Liver (tissue), 9 donors: Measurements from ENCODE around the gene DOC2B. TPM values are rescaled to one million over a fixed set of nuclear protein-coding genes. Genes with fewer than 3 reads are reported as not detected.

Experiments
- DNase-seq: peaks from one replicate; pipeline ENCODE4 v3.0.0-alpha.2; 2017; ENCODE audit warnings: low spot score
- H3K27ac ChIP-seq, 2 donors: one replicate each; pipeline ENCODE4 v1.7.0; 2013; ENCODE audit warnings: inconsistent platforms in 2 of 2, low read length in 2 of 2, control low read depth in 1 of 2, low read depth in 1 of 2, mild to moderate bottlenecking in 1 of 2
- H3K27me3 ChIP-seq, 4 donors: one replicate each; pipeline versions ENCODE4 v1.6.1 to v1.7.0; 2013; ENCODE audit warnings: low read length in 3 of 4, inconsistent platforms in 1 of 4, mild to moderate bottlenecking in 1 of 4, moderate library complexity in 1 of 4; ENCODE audit not compliant: control insufficient read depth in 4 of 4, insufficient read depth in 4 of 4
- H3K36me3 ChIP-seq, 4 donors: one replicate each; pipeline versions ENCODE4 v1.6.1 to v1.7.0; 2013; ENCODE audit warnings: low read length in 3 of 4, mild to moderate bottlenecking in 3 of 4, low read depth in 1 of 4, moderate library complexity in 1 of 4; ENCODE audit not compliant: control insufficient read depth in 4 of 4, insufficient read depth in 3 of 4
- H3K4me1 ChIP-seq, 4 donors: one replicate each; pipeline versions ENCODE4 v1.6.1 to v1.7.0; 2013; ENCODE audit warnings: low read length in 3 of 4, mild to moderate bottlenecking in 3 of 4, moderate library complexity in 1 of 4; ENCODE audit not compliant: control insufficient read depth in 4 of 4, insufficient read depth in 4 of 4
- H3K4me3 ChIP-seq, 3 donors: one replicate each; pipeline versions ENCODE4 v1.6.1 to v1.7.0; 2013; ENCODE audit warnings: low read length in 3 of 3, control low read depth in 1 of 3, low read depth in 1 of 3, mild to moderate bottlenecking in 1 of 3
- H3K9ac ChIP-seq, 2 donors: one replicate each; pipeline ENCODE4 v1.7.0; 2013; ENCODE audit warnings: low read length in 2 of 2, mild to moderate bottlenecking in 2 of 2, moderate library complexity in 2 of 2, control low read depth in 1 of 2, low read depth in 1 of 2
- H3K9me3 ChIP-seq, 4 donors: one replicate each; pipeline versions ENCODE4 v1.6.1 to v1.7.0; 2013; ENCODE audit warnings: low read length in 3 of 4; ENCODE audit not compliant: control insufficient read depth in 4 of 4
- ATF3 ChIP-seq: IDR thresholded peaks from 2 replicates; pipeline ENCODE4 v1.6.1; 2016; ENCODE audit warnings: antibody characterized with exemption
- CTCF ChIP-seq: fragments of 150-350 bp; IDR thresholded peaks from 2 replicates; pipeline ENCODE4 v1.5.1; 2017; ENCODE audit warnings: improper control_type of control experiment, low read depth, low read length; ENCODE audit not compliant: missing input control
- FOXA2 ChIP-seq: IDR thresholded peaks from 2 replicates; pipeline ENCODE4 v1.6.1; 2016; ENCODE audit warnings: antibody characterized with exemption
- GABPA ChIP-seq, 2 donors: IDR thresholded peaks in 1 of 2; conservative IDR thresholded peaks in 1 of 2; 2 replicates each; pipeline ENCODE4 v1.6.1; 2016; ENCODE audit warnings: antibody characterized with exemption in 2 of 2, mild to moderate bottlenecking in 1 of 2, moderate library complexity in 1 of 2
- HNF4G ChIP-seq: IDR thresholded peaks from 2 replicates; pipeline ENCODE4 v1.6.1; 2016; ENCODE audit warnings: antibody characterized with exemption
- JUND ChIP-seq, 2 donors: IDR thresholded peaks; 2 replicates each; pipeline ENCODE4 v1.6.1; 2016; ENCODE audit warnings: antibody characterized with exemption in 2 of 2
- MAX ChIP-seq: IDR thresholded peaks from 2 replicates; pipeline ENCODE4 v1.6.1; 2016; ENCODE audit warnings: antibody characterized with exemption
- NR2F2 ChIP-seq: IDR thresholded peaks from 2 replicates; pipeline ENCODE4 v1.6.1; 2016; ENCODE audit warnings: antibody characterized with exemption
- RAD21 ChIP-seq, 2 donors: IDR thresholded peaks; 2 replicates each; pipeline ENCODE4 v1.6.1; 2016; ENCODE audit warnings: antibody characterized with exemption in 2 of 2, mild to moderate bottlenecking in 2 of 2
- REST ChIP-seq: IDR thresholded peaks from 2 replicates; pipeline ENCODE4 v1.6.1; 2016; ENCODE audit warnings: antibody characterized with exemption, mild to moderate bottlenecking
- RXRA ChIP-seq, 2 donors: IDR thresholded peaks; 2 replicates each; pipeline ENCODE4 v1.6.1; 2017 to 2018; ENCODE audit warnings: antibody characterized with exemption in 2 of 2, mild to moderate bottlenecking in 1 of 2
- SP1 ChIP-seq: IDR thresholded peaks from 2 replicates; pipeline ENCODE4 v1.6.1; 2018; ENCODE audit warnings: antibody characterized with exemption, mild to moderate bottlenecking
- YY1 ChIP-seq: IDR thresholded peaks from 2 replicates; pipeline ENCODE4 v1.6.1; 2016; ENCODE audit warnings: antibody characterized with exemption, mild to moderate bottlenecking
- WGBS: extraction: QIAGEN DNeasy Blood & Tissue Kit; methylation state at CpG from one replicate; pipeline ENCODE4 v1.1.7; 2013; 5-methylcytosine and 5-hydroxymethylcytosine counted together
- polyA plus RNA-seq, 2 donors: library from polyadenylated mRNA; stranded (reverse) in 1 of 2; unstranded in 1 of 2; fragments of 200-250 nt in 1 of 2; fragments of >200 nt in 1 of 2; fragmentation: Nextera tagmentation in 1 of 2; extraction: Ambion mirVana in 1 of 2; gene quantifications; one replicate each; pipeline versions ENCODE4 v1.2.1 to v1.2.3, GENCODE V29; 2013 to 2015
- total RNA-seq, 2 donors: library from RNA; depleted of rRNA; stranded (reverse); fragments of >200 nt; gene quantifications; one replicate each; pipeline ENCODE4 v1.2.3, GENCODE V29; 2014
- donor health status: healthy.
- donor health status: healthy.
- donor health status: healthy.
- donor health status: healthy.
- donor health status: healthy.

Gene DOC2B
- total and polyA plus RNA-seq, 4 donors, result 0.08 to 1.0 (median 0.61) TPM

- Histone ChIP-seq H3K9me3 (no peaks in the 10 kb centered on the region), H3K4me3 (no peak overlapping the region), H3K36me3 (peaks cover 0 to 6% (median 0%) of the 10 kb centered on the region in 4 donors), H3K4me1 (no peaks in the 10 kb centered on the region), H3K27ac (no peak overlapping the region), H3K9ac (no peak overlapping the region), H3K27me3 (no peaks in the 10 kb centered on the region)
- no peak for DNase-seq
- WGBS, result 86% methylated on average over 6 of the region's 6 CpGs
- TF ChIP-seq RXRA (IDR thresholded peaks at IDR 0.05) (no peak), NR2F2 (no peak), GABPA (IDR thresholded peaks at IDR 0.05 in 1 of 2, conservative IDR thresholded peaks at IDR 0.05 in 1 of 2) (no peak), CTCF (no peak), ATF3 (no peak), YY1 (no peak), FOXA2 (no peak), JUND (IDR thresholded peaks at IDR 0.05) (no peak), RAD21 (IDR thresholded peaks at IDR 0.05) (no peak)
Observed at GRCh38 chr17:205817-206216, 24.4 kb upstream of the DOC2B start.

GRCh38 chr17:205148-205669 lies 23.8 kb upstream of the DOC2B start:
- Histone ChIP-seq H3K27me3 (no peaks in the 10 kb centered on the region), H3K9ac (no peak overlapping the region), H3K36me3 (peaks cover 0 to 2% (median 0%) of the 10 kb centered on the region in 4 donors), H3K27ac (no peak overlapping the region), H3K9me3 (no peaks in the 10 kb centered on the region), H3K4me3 (no peak overlapping the region), H3K4me1 (peaks cover 2 to 5% (median 4%) of the 10 kb centered on the region in 4 donors)
- no peak for DNase-seq
- 43% methylated on average over 10 of the region's 10 CpGs for WGBS
- TF ChIP-seq MAX (no peak), SP1 (no peak), HNF4G (no peak), FOXA2 (no peak), YY1 (no peak), GABPA (IDR thresholded peaks at IDR 0.05 in 1 of 2, conservative IDR thresholded peaks at IDR 0.05 in 1 of 2) (no peak), CTCF (no peak), REST (no peak)
